Spleen (tissue), 7 donors: Measurements from ENCODE around the gene HTATSF1.

Experiments used
- POLR2A ChIP-seq, 3 donors: fragments of 450-650 bp; IDR thresholded peaks; one replicate each; pipeline ENCODE4 v1.5.1; 2017; ENCODE audit warnings: antibody characterized with exemption in 3 of 3, mild to moderate bottlenecking in 1 of 3
- TF ChIP-seq, protein P1 (sequence below), 11 experiments: fragments of 200-600 bp in 7 of 11; fragments of 450-650 bp in 4 of 11; sonication (generic) in 4 of 11; IDR thresholded peaks in 8 of 11; conservative IDR thresholded peaks in 3 of 11; 1 replicate in 7 of 11; 2 replicates in 4 of 11; pipeline versions ENCODE4 v1.4.0 to v1.8.0; 2016 to 2021; ENCODE audit warnings: antibody characterized with exemption in 11 of 11, inconsistent platforms in 4 of 11, mild to moderate bottlenecking in 1 of 11
- donor health status: DM: no; HTN: no; CAD: no; lungs with moderate emphysema.
- donor health status: DM: no; HTN: no; CAD: no.
- donor health status: DM: no; HTN: no; CAD: no.

DNA sequence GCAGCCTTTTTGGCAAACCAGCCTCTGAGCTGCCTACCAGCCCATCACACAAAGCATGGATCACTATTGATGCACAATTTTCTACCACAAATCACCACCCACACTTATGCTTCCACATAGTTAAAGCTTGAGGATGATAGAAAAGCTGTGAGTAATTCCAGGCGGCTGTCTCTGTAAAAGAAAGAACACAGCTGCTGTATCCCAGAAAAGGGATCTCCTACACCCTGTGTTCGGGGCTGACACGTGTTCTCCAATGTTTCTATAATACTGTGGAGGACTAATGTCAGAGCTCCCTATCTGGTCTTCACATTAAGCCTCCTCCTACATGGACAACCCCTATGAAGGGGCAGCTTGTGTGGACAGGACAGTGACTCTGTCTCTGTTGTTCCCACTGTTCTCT is 22.2 kb upstream of the HTATSF1 start:
- TF ChIP-seq, protein P1, sequence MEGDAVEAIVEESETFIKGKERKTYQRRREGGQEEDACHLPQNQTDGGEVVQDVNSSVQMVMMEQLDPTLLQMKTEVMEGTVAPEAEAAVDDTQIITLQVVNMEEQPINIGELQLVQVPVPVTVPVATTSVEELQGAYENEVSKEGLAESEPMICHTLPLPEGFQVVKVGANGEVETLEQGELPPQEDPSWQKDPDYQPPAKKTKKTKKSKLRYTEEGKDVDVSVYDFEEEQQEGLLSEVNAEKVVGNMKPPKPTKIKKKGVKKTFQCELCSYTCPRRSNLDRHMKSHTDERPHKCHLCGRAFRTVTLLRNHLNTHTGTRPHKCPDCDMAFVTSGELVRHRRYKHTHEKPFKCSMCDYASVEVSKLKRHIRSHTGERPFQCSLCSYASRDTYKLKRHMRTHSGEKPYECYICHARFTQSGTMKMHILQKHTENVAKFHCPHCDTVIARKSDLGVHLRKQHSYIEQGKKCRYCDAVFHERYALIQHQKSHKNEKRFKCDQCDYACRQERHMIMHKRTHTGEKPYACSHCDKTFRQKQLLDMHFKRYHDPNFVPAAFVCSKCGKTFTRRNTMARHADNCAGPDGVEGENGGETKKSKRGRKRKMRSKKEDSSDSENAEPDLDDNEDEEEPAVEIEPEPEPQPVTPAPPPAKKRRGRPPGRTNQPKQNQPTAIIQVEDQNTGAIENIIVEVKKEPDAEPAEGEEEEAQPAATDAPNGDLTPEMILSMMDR (IDR thresholded peaks at IDR 0.05 in 8 of 11, conservative IDR thresholded peaks at IDR 0.05 in 3 of 11): no peak
- TF ChIP-seq POLR2A (IDR thresholded peaks at IDR 0.05): no peak
